ENCODE results near the gene C11orf86.
"Not testable (repeated sequence)": the region's sequence is repeated elsewhere in the genome, so short reads cannot be mapped to it uniquely, and the experiment has no call there.

C11orf86 gene

DNA sequence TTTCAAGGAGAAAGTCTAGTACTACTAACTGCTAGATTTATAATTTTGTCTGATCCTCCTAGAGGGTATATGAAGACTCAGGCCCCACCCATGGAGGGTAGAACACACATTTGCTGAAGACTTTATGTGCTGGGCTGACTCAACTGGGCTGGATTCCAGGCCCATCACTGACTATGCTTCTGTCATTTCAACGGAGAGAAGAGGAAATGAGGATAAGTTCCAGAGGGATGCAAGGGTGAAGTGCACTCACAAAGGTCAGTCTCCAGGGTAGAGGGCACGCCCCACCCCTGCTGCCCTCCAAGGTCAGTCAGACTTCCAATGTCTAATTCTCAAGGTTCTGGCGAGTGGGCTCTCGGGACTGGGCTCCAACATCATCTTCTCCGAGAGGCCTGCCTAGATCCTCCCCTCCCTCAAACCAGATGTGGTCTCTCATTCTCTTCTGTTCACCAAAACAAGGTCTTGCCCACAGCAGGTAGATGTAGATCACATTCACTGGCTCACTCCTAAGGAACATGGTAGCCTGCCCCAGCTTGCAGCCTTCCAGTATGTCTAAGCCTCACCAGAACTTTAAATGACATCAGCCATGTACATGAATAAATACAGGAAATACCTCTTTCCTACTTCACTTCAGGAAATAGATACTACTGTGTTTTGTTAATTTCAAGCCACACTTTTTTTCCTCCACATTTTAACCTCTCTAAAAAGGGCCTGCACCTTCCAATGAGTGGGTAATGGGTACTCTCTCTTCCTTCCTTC is 7.3 kb upstream of the C11orf86 start:
- DNase-seq (ENCODE audit: low read depth), result no peak

DNA sequence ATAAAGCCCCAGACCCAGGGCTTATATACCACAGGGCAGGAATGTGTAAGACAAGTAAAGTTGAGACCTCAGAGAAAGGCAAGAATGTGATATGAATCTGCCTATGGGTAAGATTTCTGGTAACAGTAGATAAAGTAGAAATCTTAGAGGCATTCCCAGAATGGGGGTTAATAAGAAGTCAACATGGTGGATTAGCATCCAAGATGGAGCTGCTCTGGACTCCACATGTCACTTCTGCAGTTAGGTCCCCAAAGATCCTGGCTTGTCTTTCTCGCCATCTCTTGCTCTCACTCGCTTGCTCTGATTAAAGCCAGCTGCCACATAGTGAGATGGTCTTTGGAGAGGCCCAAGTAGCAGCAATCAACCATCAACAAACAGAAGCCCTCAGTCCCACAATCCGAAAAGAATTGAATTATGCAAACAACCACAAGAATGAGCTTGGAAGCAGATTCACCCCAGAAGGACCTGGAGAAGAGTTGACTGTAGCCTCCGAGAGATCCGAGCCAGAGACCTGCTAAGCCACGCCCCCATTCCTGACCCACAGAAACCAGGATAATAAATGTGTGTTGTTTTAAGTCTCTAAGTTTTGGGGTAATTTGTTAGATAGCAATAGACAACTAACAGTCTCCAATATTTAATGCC is 5.4 kb upstream of the C11orf86 start:
- no peak for DNase-seq (ENCODE audit: low read depth)

DNA sequence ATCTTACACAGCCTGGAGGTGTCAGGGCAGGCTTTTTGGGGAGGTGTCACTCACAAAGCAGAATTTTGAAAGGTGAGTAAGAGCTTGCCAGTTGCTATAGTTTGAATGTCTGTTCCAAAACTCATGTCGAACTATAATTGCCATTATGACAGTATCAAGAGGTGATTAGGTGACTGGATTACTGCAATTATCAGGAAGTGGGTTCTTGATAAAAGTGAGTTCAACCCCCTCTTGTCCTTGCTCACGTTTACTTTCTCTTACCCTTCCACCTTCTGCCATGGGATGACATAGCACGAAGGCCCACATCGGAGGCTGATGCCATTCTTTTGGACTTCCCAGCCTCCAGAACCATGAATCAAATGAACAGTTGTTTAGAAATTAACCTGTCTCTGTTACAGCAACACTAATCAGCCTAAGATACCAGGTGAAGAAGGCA is 4.7 kb upstream of the C11orf86 start:
- DNase-seq (ENCODE audit: low read depth), result no peak

DNA sequence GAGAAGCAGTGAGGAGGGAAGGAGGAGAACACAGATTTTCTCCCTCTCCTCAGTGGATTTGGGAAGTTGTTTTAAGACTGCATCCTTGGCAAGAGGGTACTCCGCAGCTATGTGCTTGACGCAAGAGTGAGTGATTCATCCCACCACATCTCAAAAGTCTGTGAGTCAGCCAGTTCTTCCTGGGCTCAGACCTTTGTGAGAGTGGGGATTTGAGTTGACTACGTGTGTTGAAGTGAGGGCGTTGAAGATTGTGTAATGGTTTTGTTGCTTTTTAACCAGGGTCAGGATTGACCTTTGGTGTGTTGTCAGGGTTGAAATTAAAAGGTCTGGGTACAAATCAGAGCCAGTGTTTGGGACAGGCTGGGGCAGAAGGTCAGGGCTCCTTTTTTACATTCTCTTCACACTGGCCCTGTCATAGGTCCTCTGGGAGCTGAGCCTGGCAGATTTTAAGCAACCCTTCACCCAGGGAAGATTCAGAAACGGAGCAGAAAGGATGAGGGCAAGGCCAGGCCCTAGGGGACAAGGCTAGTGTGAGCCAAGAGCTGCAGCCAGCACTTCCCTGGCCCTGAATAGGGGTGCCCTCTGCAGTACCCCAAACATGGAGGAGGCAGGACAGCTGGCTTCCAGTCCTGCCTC is 4.2 kb upstream of the C11orf86 start:
- DNase-seq (ENCODE audit: low read depth), result no peak

- DNase-seq (ENCODE audit: low read depth), result no peak
Observed at GRCh38 chr11:66971488-66971887, 3.6 kb upstream of the C11orf86 start.

DNA sequence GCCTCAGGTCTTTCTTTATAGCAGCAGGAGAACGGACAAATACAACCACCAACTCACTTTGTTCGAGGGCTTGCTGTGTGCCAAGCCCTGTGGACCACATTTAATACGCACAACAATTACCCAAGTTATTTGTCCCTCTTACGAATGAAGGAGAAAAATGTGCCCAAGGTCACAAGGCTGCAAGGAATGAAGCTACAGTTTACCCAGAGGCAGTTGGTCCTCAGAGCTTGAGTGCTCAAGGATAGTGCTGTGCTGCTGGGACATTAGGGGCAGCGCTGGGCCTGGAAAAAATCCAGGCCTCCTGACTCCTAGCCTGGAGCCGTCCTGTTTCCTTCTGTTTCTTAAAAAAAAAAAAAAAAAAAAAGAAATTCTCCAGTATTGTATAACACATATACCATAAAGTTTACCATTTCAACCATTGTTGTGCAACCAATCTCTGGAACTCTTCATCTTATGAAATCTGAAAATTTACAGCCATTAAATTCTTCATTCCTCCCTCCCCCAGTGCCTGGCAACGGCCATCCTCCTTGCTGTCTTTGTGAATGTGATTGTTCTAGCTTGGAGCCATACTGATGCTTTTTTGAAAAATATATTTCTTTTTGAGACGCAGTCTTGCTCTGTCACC is 1.0 kb upstream of the C11orf86 start:
- no peak for DNase-seq (ENCODE audit: low read depth)

GRCh38 chr11:66975405-66976027 is 412 bp downstream of the C11orf86 start:
- DNase-seq (ENCODE audit: low read depth), result no peak

- DNase-seq (ENCODE audit: low read depth), result no peak
Observed at GRCh38 chr11:66976028-66976467, 944 bp downstream of the C11orf86 start.

DNA sequence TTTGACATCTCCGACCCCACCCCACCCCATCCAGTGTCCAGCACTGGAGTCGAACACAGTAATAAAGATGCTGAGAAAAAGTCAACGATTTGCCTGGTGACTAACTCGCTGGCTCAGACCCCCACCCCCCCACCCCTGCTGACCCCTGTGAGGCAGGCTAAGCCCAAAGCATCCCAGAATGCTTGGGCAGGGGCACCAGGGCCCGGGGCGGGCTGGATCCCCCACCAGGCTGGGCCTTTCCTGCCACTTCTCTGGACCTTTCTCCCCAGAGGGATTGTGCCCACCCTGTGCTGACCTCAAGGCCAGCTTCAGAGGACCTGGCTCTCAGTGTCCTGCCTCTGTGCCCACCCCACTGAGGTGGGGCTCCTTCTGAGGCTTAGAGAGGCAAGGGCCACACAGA is 1.8 kb downstream of the C11orf86 start:
- no peak for DNase-seq (ENCODE audit: low read depth)

DNA sequence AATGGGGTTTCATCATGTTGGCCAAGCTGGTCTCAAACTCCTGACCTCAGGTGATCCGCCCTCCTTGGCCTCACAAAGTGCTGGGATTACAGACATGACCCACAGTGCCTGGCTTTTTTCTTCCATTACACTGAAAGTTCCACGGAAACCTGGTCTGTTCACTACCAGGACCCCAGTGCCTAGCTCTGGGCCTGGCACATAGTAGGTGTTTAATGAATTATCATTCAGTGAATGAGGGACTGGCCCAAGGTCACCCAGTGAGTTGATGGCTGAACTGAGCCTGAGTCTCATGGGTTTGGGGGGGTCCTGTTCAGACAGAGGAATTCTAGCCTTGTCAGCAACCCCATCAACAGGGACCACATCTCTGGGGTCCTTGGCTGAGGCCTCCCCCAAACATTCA is 3.1 kb downstream of the C11orf86 start:
- no peak for DNase-seq (ENCODE audit: low read depth)

DNA sequence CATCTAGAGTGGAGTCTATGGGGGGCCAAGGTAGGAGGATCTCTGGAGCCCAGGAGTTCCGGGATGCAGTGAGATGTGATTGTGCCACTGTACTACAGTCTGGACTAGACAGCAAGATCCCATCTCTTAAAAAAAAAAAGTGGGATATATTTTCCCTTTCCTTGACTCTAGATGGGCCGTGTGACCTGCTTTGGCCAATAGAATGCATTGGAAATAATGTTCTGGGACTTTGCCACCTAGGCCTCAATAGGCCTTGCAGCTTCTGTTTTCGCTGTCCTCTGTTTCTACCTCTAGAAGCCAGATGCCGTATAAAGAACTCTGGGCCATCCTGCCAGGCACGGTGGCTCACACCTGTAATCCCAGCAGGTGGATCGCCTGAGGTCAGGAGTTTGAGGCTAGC is 3.6 kb downstream of the C11orf86 start:
- DNase-seq (ENCODE audit: low read depth), result no peak

GRCh38 chr11:66979336-66979980 is 4.4 kb downstream of the C11orf86 start:
- DNase-seq (ENCODE audit: low read depth), result no peak

DNA sequence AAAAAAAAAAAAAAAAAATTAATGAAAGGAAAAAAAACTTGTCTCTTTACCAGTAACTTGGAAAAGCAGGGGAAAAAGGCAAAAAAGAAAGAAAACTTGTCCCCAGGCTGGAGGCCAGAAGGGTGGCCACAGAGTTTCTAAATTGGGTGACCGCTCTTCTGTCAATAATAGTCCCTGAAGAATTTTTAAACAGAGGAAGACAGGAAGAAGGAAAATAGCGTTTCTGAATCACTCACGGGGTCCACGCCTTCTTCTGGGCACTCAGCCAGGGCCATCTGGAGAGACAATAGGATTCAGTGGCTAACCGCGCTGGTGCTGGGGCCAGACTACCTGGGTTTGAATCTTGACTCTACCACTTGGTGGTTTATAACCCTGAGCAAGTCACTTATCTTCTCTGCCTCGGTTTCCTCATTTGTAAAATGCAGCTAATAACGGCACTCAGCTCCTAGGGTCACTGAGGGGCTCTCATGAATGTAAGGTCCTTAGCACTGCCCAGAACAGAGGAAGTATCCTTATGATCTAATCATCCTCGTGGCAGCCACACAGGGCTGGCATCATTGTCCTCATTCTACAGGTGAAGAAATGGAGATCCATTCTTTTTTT is 7.0 kb downstream of the C11orf86 start:
- no peak for DNase-seq (ENCODE audit: low read depth)

DNA sequence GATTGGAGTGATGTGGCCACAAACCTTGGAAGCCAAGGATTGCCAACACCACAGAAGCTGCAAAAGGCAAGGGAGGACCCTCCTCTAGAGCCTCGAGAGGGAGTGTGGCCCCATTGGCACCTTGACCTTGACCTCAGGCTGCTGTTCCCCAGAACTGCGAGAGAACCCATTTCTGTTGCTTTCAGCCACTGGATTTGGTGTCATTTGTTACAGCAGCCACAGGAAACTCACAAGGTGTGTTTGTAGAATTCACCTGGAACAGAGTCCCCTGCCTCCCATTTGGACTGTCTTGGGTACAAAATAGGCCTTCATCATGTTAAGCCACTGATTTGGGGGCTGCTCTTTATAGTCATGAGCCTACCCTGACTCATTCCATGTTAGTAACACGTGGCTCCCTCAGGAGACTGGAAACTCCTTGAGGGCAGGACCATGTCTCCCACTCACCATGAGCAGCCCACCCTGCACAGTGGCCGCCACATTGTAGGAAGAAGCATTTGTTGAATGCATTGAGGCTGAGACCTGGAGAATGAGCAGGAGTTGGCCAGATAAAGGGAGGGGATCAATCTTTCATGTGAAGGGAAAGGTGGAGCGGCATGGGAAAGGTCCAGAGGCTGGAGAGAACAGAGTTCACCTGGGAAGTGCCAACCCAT is 8.3 kb downstream of the C11orf86 start:
- no peak for DNase-seq (ENCODE audit: low read depth)

DNA sequence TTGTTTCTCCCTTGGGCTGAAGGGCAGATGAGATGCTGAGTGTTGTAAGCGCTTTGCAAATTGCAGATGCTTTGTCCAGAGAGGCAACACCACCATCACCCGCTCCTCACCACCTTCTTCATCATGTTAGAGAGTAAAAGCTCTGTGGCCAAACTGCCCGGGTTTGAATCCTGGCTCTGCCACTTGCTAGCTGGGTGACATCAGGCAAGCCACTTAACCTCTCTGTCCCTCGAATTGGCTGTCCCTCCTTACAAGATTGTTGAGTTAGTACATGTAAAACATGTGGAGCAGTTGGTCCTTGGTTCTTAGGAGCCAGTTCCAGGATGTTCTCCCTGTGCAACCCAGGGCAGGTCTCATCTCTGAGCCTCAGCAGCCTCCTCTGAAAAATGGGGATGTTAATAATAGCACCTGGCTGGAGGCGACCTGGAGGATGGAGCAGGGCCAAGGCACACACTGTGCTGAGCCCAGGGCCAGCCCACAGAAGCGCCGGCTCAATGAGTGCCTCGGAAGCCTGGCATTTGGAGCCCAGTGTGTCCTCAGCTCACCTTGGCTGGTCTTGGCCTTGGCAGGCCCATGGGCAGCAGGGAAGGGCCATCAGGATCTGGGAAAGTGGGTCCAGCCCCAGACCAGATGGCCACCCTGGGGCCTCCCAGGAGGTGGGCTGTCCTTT is 10.5 kb downstream of the C11orf86 start:
- DNase-seq (ENCODE audit: low read depth), result no peak

GRCh38 chr11:66986178-66986545 is 11.1 kb downstream of the C11orf86 start:
- DNase-seq (ENCODE audit: low read depth), result no peak

DNA sequence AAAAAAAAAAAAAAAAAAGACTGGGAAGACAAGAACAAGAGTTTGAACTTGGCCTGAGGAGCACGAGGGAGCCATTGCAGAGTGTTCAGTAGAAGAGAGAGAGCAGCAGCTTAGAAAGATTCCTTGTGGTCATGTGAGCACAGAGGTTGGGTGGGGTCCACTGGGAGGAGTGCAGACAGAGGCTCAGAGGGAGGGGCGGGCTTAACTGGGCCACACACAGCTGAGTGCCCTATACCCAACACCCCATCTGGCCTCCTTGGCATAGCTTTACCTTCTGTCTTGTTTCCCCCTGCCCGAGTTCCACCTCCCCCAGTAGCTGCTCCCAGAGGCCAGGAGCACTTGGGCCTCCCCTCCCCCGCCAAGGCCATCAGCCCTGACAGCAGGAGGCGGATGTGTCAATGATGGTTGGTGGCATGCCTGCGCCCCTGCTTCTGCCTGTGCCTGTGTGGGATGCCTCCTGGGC is 12.1 kb downstream of the C11orf86 start:
- no peak for DNase-seq (ENCODE audit: low read depth)

DNA sequence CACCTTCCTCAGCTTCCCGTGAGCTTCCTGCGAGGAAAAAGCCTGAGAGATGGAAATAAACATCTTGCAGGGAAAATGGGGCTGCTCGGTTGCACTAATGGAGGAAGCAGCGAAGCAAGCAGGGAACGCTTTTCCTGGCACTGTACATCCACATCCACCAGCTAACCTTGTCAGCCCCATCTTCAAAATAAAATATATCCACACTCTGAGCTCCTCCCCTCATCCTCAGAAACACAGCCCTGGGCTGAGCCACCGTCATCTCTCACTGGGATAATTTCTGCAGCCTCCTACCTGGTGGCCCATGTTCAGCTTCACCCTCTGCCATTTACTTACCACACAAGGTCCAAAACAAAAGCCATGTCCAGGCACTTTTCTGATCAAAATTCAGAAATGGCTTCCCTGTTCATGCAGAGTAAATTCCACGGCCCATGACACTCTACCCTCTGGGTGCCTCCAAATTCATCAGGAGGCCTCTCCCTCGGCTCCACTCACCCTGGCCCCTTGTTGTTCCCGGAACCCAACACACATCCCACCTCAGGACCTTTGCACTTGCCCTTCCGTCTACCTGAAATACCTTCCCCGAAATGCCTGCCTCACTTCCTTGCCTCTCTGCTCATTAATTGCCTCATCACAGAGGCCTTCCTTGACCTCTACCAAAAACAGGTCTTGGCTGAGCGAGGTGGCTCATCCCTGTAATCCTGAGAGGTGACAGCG is 13.0 kb downstream of the C11orf86 start:
- no peak for DNase-seq (ENCODE audit: low read depth)

DNA sequence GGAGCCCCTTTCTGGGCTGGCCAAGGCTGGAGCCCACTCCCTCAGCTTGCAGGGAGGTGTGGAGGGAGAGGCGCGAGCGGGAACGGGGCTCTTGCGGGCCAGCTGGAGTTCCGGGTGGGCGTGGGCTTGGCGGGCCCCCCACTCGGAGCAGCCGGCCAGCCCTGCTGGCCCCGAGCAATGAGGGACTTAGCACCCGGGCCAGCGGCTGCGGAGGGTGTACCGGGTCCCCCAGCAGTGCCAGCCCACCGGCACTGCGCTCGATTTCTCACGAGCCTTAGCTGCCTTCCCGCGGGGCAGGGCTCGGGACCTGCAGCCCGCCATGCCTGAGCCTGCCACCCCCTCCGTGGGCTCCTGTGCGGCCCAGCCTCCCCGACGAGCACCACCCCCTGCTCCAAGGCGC is 13.6 kb downstream of the C11orf86 start:
- DNase-seq (ENCODE audit: low read depth), result not testable (repeated sequence)

GRCh38 chr11:66989360-66989759 is 14.3 kb downstream of the C11orf86 start:
- DNase-seq (ENCODE audit: low read depth), result not testable (repeated sequence)

Data from CMK (cell line).